Stomach (tissue), 9 donors: ENCODE measurements around the gene PALLD. TPM values are rescaled to one million over a fixed set of nuclear protein-coding genes. Genes with fewer than 3 reads are reported as not detected.

Experiments used
- DNase-seq, 2 donors: peaks; one replicate each; pipeline versions ENCODE4 v3.0.0 to v3.0.0-alpha.2; 2013 to 2019
- H3K27ac ChIP-seq, 5 donors: fragments of 200-600 bp in 4 of 5; sonication (generic) in 4 of 5; one replicate each; pipeline ENCODE4 v1.5.1; 2013 to 2019; ENCODE audit warnings: mild to moderate bottlenecking in 1 of 5, moderate library complexity in 1 of 5
- H3K27me3 ChIP-seq, 3 donors: fragments of 200-600 bp; sonication (generic); one replicate each; pipeline ENCODE4 v1.5.1; 2017 to 2019; ENCODE audit warnings: mixed run types in 1 of 3
- H3K36me3 ChIP-seq, 4 donors: fragments of 200-600 bp; sonication (generic); 1 replicate in 3 of 4; 2 replicates in 1 of 4; pipeline ENCODE4 v1.5.1; 2016 to 2019
- H3K4me1 ChIP-seq, 4 donors: fragments of 200-600 bp; sonication (generic); one replicate each; pipeline ENCODE4 v1.5.1; 2016 to 2019
- H3K4me3 ChIP-seq, 4 donors: fragments of 200-600 bp; sonication (generic) in 3 of 4; one replicate each; pipeline ENCODE4 v1.5.1; 2016 to 2019; ENCODE audit warnings: mild to moderate bottlenecking in 1 of 4
- H3K9me3 ChIP-seq, 4 donors: fragments of 200-600 bp; sonication (generic); one replicate each; pipeline ENCODE4 v1.5.1; 2016 to 2019
- CTCF ChIP-seq, 7 experiments: fragments of 450-650 bp in 4 of 7; fragments of 200-600 bp in 3 of 7; sonication (generic) in 3 of 7; IDR thresholded peaks; one replicate each; pipeline ENCODE4 v1.5.1; 2016 to 2019; ENCODE audit warnings: antibody characterized with exemption in 7 of 7, control low read depth in 2 of 7, mild to moderate bottlenecking in 1 of 7
- EP300 ChIP-seq: sonication (generic); formaldehyde crosslinking; IDR thresholded peaks from one replicate; pipeline ENCODE4 v1.6.1; 2017; ENCODE audit warnings: antibody characterized with exemption
- POLR2A ChIP-seq, 4 donors: fragments of 450-650 bp; IDR thresholded peaks; one replicate each; pipeline ENCODE4 v1.6.1; 2016; ENCODE audit warnings: antibody characterized with exemption in 4 of 4, control low read depth in 2 of 4, mild to moderate bottlenecking in 1 of 4, moderate library complexity in 1 of 4
- POLR2AphosphoS5 ChIP-seq, 3 donors: sonication (generic); formaldehyde crosslinking; IDR thresholded peaks; one replicate each; pipeline ENCODE4 v1.6.1; 2016; ENCODE audit warnings: antibody characterized with exemption in 3 of 3
- WGBS, 5 donors: extraction: QIAGEN DNeasy Blood & Tissue Kit in 3 of 5; methylation state at CpG; one replicate each; pipeline versions ENCODE4 v1.1.5 to v1.1.7; 2013 to 2018; 5-methylcytosine and 5-hydroxymethylcytosine counted together
- intact Hi-C: fragments of 100-400 bp; cut with DNase I; formaldehyde crosslinking; loops from one replicate; pipeline ENCODE4 v1.15.1; 2023; ENCODE audit warnings: low total_unique reads
- polyA plus RNA-seq, 3 donors: library from polyadenylated mRNA; stranded (reverse); fragments of 200-250 nt; gene quantifications; one replicate each; pipeline ENCODE4 v1.2.3, GENCODE V29; 2013
- total RNA-seq, 5 donors: library from RNA; depleted of rRNA; stranded (reverse); fragments of >200 nt; gene quantifications; one replicate each; pipeline versions ENCODE4 v1.1.0 to v1.2.3, GENCODE V29; 2014 to 2016
- donor health status: healthy with polysubstance abuse.
- donor health status: Bipolar disorder and iron deficiency.
- donor health status: healthy.

The PALLD gene
- total and polyA plus RNA-seq, 8 donors = 75.9 to 984 (median 206) TPM

GRCh38 chr4:168659741-168660465 is 163.1 kb downstream of the PALLD start:
- Histone ChIP-seq H3K27ac (no peak overlapping the region), H3K4me3 (no peak overlapping the region), H3K4me1 (peaks cover 0 to 37% (median 21%) of the 10 kb centered on the region in 4 donors), H3K27me3 (no peaks in the 10 kb centered on the region), H3K36me3 (no peaks in the 10 kb centered on the region), H3K9me3 (no peaks in the 10 kb centered on the region)
- TF ChIP-seq EP300 (no peak), POLR2AphosphoS5 (IDR thresholded peaks at IDR 0.05) (no peak), CTCF (IDR thresholded peaks at IDR 0.05) (no peak), POLR2A (IDR thresholded peaks at IDR 0.05) (no peak)
- WGBS, 5 donors = 65 to 82% (median 72%) methylated on average over 3 of the region's 3 CpGs
- intact Hi-C loops = no loop called here
- DNase-seq = no peak

- no peak overlapping the region for H3K27ac ChIP-seq
- H3K27me3 ChIP-seq = no peaks in the 10 kb centered on the region
- intact Hi-C loops = no loop called here
- WGBS, 5 donors = 18 to 46% (median 22%) methylated on average over 1 of the region's 1 CpG
- H3K9me3 ChIP-seq = no peaks in the 10 kb centered on the region
- DNase-seq = no peak
- no peak overlapping the region for H3K4me3 ChIP-seq
- H3K4me1 ChIP-seq = peaks cover 0 to 16% (median 5%) of the 10 kb centered on the region in 4 donors
- H3K36me3 ChIP-seq = no peaks in the 10 kb centered on the region
- no peak for TF ChIP-seq POLR2AphosphoS5 (IDR thresholded peaks at IDR 0.05)
- TF ChIP-seq EP300 = no peak
- TF ChIP-seq CTCF (IDR thresholded peaks at IDR 0.05) = no peak
- no peak for TF ChIP-seq POLR2A (IDR thresholded peaks at IDR 0.05)
Observed at GRCh38 chr4:168662297-168662984, 165.6 kb downstream of the PALLD start.

DNA sequence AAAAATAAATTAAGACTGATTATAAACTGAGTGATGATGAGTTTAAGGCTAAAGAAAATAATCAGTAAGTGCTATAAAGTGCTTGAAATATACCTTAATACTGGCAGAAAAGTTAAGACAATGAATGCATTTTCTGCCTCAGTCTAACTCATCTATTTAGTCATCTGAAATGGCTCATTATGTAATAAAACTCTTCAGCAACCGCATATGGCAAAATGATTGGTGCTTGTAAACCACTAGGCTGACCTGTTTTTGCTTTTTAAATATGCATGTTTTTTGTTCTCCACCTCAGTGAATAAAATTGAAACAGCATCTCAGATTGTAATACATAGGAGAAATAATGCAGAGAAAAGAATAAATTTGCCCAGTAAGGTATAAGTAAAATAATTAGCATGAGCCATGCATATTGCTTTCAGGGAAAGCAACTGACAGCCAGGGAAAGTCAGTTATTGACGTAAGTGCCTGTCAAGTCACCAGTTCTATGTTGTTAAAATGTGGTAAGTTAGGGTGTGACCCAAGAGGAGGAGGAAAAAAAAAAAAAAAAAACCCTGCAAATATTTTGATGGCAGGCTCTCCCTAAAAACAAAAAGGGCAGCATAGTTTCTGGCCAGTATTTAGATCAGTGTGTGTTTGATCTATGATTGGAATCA is 167.5 kb downstream of the PALLD start:
- H3K36me3 ChIP-seq = no peaks in the 10 kb centered on the region
- TF ChIP-seq POLR2AphosphoS5 (IDR thresholded peaks at IDR 0.05) (no peak), CTCF (IDR thresholded peaks at IDR 0.05) (no peak), EP300 (no peak), POLR2A (IDR thresholded peaks at IDR 0.05) (no peak)
- H3K27me3 ChIP-seq = no peaks in the 10 kb centered on the region
- H3K9me3 ChIP-seq = no peaks in the 10 kb centered on the region
- H3K4me1 ChIP-seq = peaks cover 0 to 14% (median 0%) of the 10 kb centered on the region in 4 donors
- intact Hi-C loops = no loop called here
- no peak overlapping the region for H3K4me3 ChIP-seq
- 65 to 90% (median 75%) methylated on average over 2 of the region's 2 CpGs for WGBS, 5 donors
- H3K27ac ChIP-seq = no peak overlapping the region
- no peak for DNase-seq

DNA sequence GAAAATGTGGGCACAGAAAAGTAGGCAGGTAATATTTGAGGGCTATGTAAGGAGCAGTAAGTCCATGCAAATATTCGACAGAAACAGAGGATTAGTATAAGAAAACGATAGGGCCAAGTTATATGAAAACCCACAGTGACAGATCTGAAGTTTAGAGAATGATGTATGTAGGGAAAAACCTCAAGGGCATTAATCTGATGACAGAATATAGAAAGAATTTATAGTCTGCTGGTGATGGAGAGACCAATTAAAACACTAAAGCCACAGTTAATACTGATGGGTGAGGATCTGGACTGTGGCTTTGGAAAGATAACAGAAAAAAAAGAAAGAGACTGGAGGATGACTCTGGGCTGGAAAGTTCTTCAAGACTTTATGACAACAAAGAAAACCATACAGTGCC is 169.7 kb downstream of the PALLD start:
- no peaks in the 10 kb centered on the region for H3K27me3 ChIP-seq
- WGBS, 5 donors = 54 to 84% (median 60%) methylated on average over 2 of the region's 2 CpGs
- no peak for TF ChIP-seq POLR2A (IDR thresholded peaks at IDR 0.05)
- no peak for TF ChIP-seq CTCF (IDR thresholded peaks at IDR 0.05)
- TF ChIP-seq EP300 = no peak
- no peak for TF ChIP-seq POLR2AphosphoS5 (IDR thresholded peaks at IDR 0.05)
- no peak overlapping the region for H3K27ac ChIP-seq
- intact Hi-C loops = no loop called here
- no peaks in the 10 kb centered on the region for H3K36me3 ChIP-seq
- peaks cover 0 to 14% (median 0%) of the 10 kb centered on the region in 4 donors for H3K4me1 ChIP-seq
- no peak overlapping the region for H3K4me3 ChIP-seq
- DNase-seq = no peak
- no peaks in the 10 kb centered on the region for H3K9me3 ChIP-seq
